Measurements from ENCODE around the gene CENPW.

The CENPW gene

GRCh38 chr6:126374372-126374771 is 34.5 kb downstream of the CENPW start:
- DNase-seq: no peak

- DNase-seq: no peak
These were observed 36.8 kb downstream of the CENPW start for GRCh38 chr6:126376682-126377081.

GRCh38 chr6:126377594-126378153 is 37.8 kb downstream of the CENPW start:
- no peak for DNase-seq

- no peak for DNase-seq
These were observed 40.2 kb downstream of the CENPW start for GRCh38 chr6:126380072-126380583.

GRCh38 chr6:126381498-126381897 is 41.6 kb downstream of the CENPW start:
- no peak for DNase-seq

- DNase-seq: no peak
These were observed 43.3 kb downstream of the CENPW start for GRCh38 chr6:126383203-126383602.

GRCh38 chr6:126385536-126385935 is 45.6 kb downstream of the CENPW start:
- peak; percentile 9 for DNase-seq

GRCh38 chr6:126388104-126388598 is 48.2 kb downstream of the CENPW start:
- no peak for DNase-seq

GRCh38 chr6:126396131-126396530 is 56.2 kb downstream of the CENPW start:
- no peak for DNase-seq
